Measurements from ENCODE around the gene APEX1. TPM values are rescaled to one million over a fixed set of nuclear protein-coding genes. Genes with fewer than 3 reads are reported as not detected.

Gene APEX1
- total RNA-seq, 1 experiment from 2014 or later: 113 TPM

DNA sequence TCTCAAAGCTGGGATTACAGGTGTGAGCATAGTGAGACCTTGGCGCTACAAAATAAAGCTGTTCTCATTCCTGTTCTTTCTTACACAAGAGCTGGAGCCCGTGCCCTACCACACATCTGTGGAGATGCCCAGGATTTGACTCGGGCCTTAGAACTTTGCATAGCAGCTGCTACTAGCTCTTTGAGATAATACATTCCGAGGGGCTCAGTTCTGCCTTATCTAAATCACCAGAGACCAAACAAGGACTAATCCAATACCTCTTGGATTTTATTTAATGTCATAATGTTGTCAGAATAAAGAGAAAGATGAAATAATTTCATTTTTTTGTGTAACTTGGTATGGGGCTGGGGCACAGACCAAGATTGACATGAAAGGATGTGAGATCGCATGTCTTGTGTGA is 21.8 kb downstream of the APEX1 start:
- Histone ChIP-seq H2AFZ (no peak overlapping the region), H3K4me2 (no peak overlapping the region), H3K4me3 (no peak overlapping the region), H3K27ac (no peak overlapping the region), H4K20me1 (ENCODE audit: insufficient read depth) (no peaks in the 10 kb centered on the region), H3K79me2 (ENCODE audit: low read depth) (peaks cover 8% of the 10 kb centered on the region), H3K9me2 (ENCODE audit: insufficient read depth) (no peaks in the 10 kb centered on the region), H3K9me3 (ENCODE audit: insufficient read depth, low read depth) (no peaks in the 10 kb centered on the region), H3K4me1 (replicated peaks; ENCODE audit: insufficient read depth) (no peaks in the 10 kb centered on the region), H3K27me3 (ENCODE audit: insufficient read depth, low read depth) (no peaks in the 10 kb centered on the region), H3K36me3 (ENCODE audit: low read depth) (no peaks in the 10 kb centered on the region), H3F3A (ENCODE audit: insufficient read depth, low read depth) (no peaks in the 10 kb centered on the region)
- no TSS peak for BruUV-seq (replicated peaks)
- no peak for DNase-seq
- TF ChIP-seq, protein P1, sequence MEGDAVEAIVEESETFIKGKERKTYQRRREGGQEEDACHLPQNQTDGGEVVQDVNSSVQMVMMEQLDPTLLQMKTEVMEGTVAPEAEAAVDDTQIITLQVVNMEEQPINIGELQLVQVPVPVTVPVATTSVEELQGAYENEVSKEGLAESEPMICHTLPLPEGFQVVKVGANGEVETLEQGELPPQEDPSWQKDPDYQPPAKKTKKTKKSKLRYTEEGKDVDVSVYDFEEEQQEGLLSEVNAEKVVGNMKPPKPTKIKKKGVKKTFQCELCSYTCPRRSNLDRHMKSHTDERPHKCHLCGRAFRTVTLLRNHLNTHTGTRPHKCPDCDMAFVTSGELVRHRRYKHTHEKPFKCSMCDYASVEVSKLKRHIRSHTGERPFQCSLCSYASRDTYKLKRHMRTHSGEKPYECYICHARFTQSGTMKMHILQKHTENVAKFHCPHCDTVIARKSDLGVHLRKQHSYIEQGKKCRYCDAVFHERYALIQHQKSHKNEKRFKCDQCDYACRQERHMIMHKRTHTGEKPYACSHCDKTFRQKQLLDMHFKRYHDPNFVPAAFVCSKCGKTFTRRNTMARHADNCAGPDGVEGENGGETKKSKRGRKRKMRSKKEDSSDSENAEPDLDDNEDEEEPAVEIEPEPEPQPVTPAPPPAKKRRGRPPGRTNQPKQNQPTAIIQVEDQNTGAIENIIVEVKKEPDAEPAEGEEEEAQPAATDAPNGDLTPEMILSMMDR (conservative IDR thresholded peaks at IDR 0.05): no peak
- TF ChIP-seq EZH2 (IDR thresholded peaks at IDR 0.05; ENCODE audit: low read depth): no peak
- intact Hi-C loops (cut with micrococcal nuclease; ENCODE audit: unreplicated experiment): no loop called here
- CTCF ChIA-PET: no interaction called here
- POLR2A ChIA-PET (ENCODE audit: unreplicated experiment): interaction anchor here (0.6 kb wide), 1 partner anchor 16 kb away, joined by 8 read pairs; the partner anchor contains the start of gene PIP4P1

DNA sequence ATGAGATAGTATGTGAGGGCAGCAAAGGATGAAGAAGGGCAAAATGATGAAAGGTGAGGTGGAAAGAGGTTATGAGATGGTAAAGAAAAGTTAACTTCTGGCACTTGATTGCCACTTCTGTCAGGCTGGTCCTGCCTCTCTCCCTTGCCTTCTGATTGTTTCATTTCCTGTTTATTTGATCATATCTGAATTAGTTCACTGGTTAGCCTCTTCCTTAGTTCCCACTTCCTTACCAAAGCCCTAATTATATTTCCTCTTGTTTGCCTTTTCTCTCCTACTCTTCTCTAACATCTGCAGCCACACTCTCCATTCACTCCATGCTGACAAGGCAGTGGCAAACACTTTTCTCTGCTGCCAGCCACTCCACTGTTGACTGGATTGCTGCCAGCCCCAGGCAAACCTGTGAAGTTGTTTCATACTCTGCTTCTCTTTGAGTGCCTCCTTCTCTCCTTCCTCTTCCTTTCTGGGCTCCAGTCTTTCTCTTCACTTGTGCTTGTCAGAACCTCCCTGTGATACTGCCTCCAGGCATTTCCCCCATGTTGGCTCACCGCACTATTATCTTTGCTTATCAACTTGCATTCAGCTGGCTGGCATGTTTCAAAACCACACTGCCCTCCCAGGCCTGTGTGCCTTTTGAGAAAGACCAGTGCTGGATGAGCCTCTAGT is 22.3 kb downstream of the APEX1 start:
- BruUV-seq (replicated peaks): no TSS peak
- H3K4me2 ChIP-seq: no peak overlapping the region

GRCh38 chr14:20478894-20479293 is 23.9 kb downstream of the APEX1 start:
- no peak overlapping the region for H3K4me3 ChIP-seq
- no peaks in the 10 kb centered on the region for H4K20me1 ChIP-seq (ENCODE audit: insufficient read depth)
- no peak for TF ChIP-seq EZH2 (IDR thresholded peaks at IDR 0.05; ENCODE audit: low read depth)
- TF ChIP-seq, protein P1 (conservative IDR thresholded peaks at IDR 0.05): no peak
- no peak overlapping the region for H2AFZ ChIP-seq
- H3K27me3 ChIP-seq (ENCODE audit: insufficient read depth, low read depth): no peaks in the 10 kb centered on the region
- BruUV-seq (replicated peaks): no TSS peak
- intact Hi-C loops (cut with micrococcal nuclease; ENCODE audit: unreplicated experiment): no loop called here
- H3K9me2 ChIP-seq (ENCODE audit: insufficient read depth): no peaks in the 10 kb centered on the region
- H3K4me1 ChIP-seq (replicated peaks; ENCODE audit: insufficient read depth): no peaks in the 10 kb centered on the region
- H3F3A ChIP-seq (ENCODE audit: insufficient read depth, low read depth): no peaks in the 10 kb centered on the region
- H3K79me2 ChIP-seq (ENCODE audit: low read depth): no peaks in the 10 kb centered on the region
- ChIA-PET CTCF (no interaction called here), POLR2A (ENCODE audit: unreplicated experiment) (no interaction called here)
- no peak overlapping the region for H3K27ac ChIP-seq
- DNase-seq: no peak
- no peak overlapping the region for H3K4me2 ChIP-seq
- no peaks in the 10 kb centered on the region for H3K36me3 ChIP-seq (ENCODE audit: low read depth)
- no peaks in the 10 kb centered on the region for H3K9me3 ChIP-seq (ENCODE audit: insufficient read depth, low read depth)

More for the DNA sequence above, 22.3 kb downstream of the APEX1 start:
- no peak overlapping the region for H3K4me3 ChIP-seq
- no peaks in the 10 kb centered on the region for H3K36me3 ChIP-seq (ENCODE audit: low read depth)
- H4K20me1 ChIP-seq (ENCODE audit: insufficient read depth): no peaks in the 10 kb centered on the region
- no peaks in the 10 kb centered on the region for H3K9me2 ChIP-seq (ENCODE audit: insufficient read depth)
- no peaks in the 10 kb centered on the region for H3K27me3 ChIP-seq (ENCODE audit: insufficient read depth, low read depth)
- H2AFZ ChIP-seq: no peak overlapping the region
- peaks cover 2% of the 10 kb centered on the region for H3K79me2 ChIP-seq (ENCODE audit: low read depth)
- H3K4me1 ChIP-seq (replicated peaks; ENCODE audit: insufficient read depth): no peaks in the 10 kb centered on the region
- intact Hi-C loops (cut with micrococcal nuclease; ENCODE audit: unreplicated experiment): no loop called here
- ChIA-PET POLR2A (ENCODE audit: unreplicated experiment) (interaction anchor here (0.6 kb wide), 2 partner anchors 16 to 22 kb away, joined by 3 to 8 read pairs; partner anchors contain the start of genes APEX1 and PIP4P1), CTCF (no interaction called here)
- DNase-seq: peak in 1 of 2 experiments; percentile 49
- H3K9me3 ChIP-seq (ENCODE audit: insufficient read depth, low read depth): no peaks in the 10 kb centered on the region
- H3K27ac ChIP-seq: no peak overlapping the region
- H3F3A ChIP-seq (ENCODE audit: insufficient read depth, low read depth): no peaks in the 10 kb centered on the region
- TF ChIP-seq, protein P1 (conservative IDR thresholded peaks at IDR 0.05): no peak
- TF ChIP-seq EZH2 (IDR thresholded peaks at IDR 0.05; ENCODE audit: low read depth): no peak

All from PC-9 (cell line).